ENCODE results near the gene CNOT8. TPM values are rescaled to one million over a fixed set of nuclear protein-coding genes. Genes with fewer than 3 reads are reported as not detected.
"Not testable (repeated sequence)": the region's sequence is repeated elsewhere in the genome, so short reads cannot be mapped to it uniquely, and the experiment has no call there.

The CNOT8 gene
- total RNA-seq, 2 experiments from 2014 or later = 52.4 to 79.4 TPM

DNA sequence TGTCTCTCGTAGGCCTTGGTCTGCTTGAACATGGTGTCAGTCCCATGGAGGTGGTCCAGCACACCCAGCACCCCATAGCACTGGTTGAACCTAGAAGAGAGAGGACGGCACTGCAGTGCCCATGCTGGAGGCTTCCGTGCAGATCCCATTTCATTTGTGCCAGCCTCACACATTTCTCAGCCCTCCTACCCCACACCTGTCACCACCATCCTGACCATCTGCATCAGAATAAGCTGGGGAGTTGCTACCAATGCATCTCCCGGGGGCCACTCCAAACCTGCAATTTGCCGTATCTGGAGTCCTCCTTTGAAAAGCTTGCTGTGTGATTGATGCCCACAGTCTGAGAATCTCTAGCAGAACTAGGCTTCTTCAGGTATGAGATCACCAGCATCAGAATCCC lies 38.0 kb upstream of the CNOT8 start:
- POLR2A ChIA-PET = interaction anchor here (0.6 to 1.1 kb wide), 3 partner anchors 9 to 442 kb away, joined by 3 read pairs; no protein-coding TSS in a partner anchor

DNA sequence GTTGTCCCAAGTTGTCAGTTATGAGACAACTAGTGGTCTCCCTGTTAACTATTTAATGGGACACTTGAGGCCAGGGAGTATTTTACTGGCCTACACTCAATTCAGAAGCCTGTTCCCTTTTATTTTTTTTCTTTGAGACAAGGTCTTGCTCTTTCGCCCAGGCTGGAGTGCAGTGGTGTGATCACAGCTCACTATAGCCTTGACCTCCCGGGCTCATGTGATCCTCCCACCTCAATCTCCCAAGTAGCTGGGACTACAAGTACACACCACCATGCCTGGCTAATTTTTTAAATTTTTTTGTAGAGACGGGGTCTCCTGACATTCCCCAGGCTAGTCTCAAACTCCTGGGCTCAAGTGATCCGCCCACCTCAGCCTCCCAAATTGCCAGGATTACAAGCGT lies 35.5 kb upstream of the CNOT8 start:
- H3K9me2 ChIP-seq (ENCODE audit: insufficient read depth, low read length); H3K4me2 ChIP-seq (ENCODE audit: low read length); H3K79me2 ChIP-seq (ENCODE audit: insufficient read depth, low read depth, low read length); H3K4me3 ChIP-seq (ENCODE audit: low read depth, low read length, poor library complexity, severe bottlenecking); POLR2A ChIA-PET; H3K9me3 ChIP-seq (ENCODE audit: low read length); DNase-seq (ENCODE audit: low spot score); intact Hi-C loops (cut with micrococcal nuclease; ENCODE audit: unreplicated experiment); H3K4me1 ChIP-seq (ENCODE audit: insufficient read depth, low read length, poor library complexity, severe bottlenecking); H2AFZ ChIP-seq (ENCODE audit: low read length); H3K27ac ChIP-seq (ENCODE audit: low read depth, low read length, poor library complexity, severe bottlenecking); H4K20me1 ChIP-seq (ENCODE audit: insufficient read depth, low read length); BruUV-seq (replicated peaks): not testable (repeated sequence)
- H3K36me3 ChIP-seq (ENCODE audit: insufficient read depth, low read length) = peaks cover 68% of the 10 kb centered on the region
- CTCF ChIA-PET (ENCODE audit: unreplicated experiment) = interaction anchor here (0.5 kb wide), 1 partner anchor 1221 kb away, joined by 3 read pairs; no protein-coding TSS in a partner anchor

More for the DNA sequence above, 38.0 kb upstream of the CNOT8 start:
- Histone ChIP-seq H2AFZ (ENCODE audit: low read length) (no peak overlapping the region), H3K79me2 (ENCODE audit: insufficient read depth, low read depth, low read length) (no peaks in the 10 kb centered on the region), H4K20me1 (ENCODE audit: insufficient read depth, low read length) (no peaks in the 10 kb centered on the region), H3K4me3 (ENCODE audit: low read depth, low read length, poor library complexity, severe bottlenecking) (no peak overlapping the region), H3K9me3 (ENCODE audit: low read length) (no peaks in the 10 kb centered on the region), H3K4me2 (ENCODE audit: low read length) (no peak overlapping the region), H3K4me1 (ENCODE audit: insufficient read depth, low read length, poor library complexity, severe bottlenecking) (no peaks in the 10 kb centered on the region), H3K27ac (ENCODE audit: low read depth, low read length, poor library complexity, severe bottlenecking) (no peak overlapping the region), H3K36me3 (ENCODE audit: insufficient read depth, low read length) (peaks cover 84% of the 10 kb centered on the region), H3K9me2 (ENCODE audit: insufficient read depth, low read length) (no peaks in the 10 kb centered on the region)
- BruUV-seq (replicated peaks) = no TSS peak
- CTCF ChIA-PET (ENCODE audit: unreplicated experiment) = no interaction called here
- intact Hi-C loops (cut with micrococcal nuclease; ENCODE audit: unreplicated experiment) = no loop called here
- no peak for DNase-seq (ENCODE audit: low spot score)
- TF ChIP-seq, protein P1, sequence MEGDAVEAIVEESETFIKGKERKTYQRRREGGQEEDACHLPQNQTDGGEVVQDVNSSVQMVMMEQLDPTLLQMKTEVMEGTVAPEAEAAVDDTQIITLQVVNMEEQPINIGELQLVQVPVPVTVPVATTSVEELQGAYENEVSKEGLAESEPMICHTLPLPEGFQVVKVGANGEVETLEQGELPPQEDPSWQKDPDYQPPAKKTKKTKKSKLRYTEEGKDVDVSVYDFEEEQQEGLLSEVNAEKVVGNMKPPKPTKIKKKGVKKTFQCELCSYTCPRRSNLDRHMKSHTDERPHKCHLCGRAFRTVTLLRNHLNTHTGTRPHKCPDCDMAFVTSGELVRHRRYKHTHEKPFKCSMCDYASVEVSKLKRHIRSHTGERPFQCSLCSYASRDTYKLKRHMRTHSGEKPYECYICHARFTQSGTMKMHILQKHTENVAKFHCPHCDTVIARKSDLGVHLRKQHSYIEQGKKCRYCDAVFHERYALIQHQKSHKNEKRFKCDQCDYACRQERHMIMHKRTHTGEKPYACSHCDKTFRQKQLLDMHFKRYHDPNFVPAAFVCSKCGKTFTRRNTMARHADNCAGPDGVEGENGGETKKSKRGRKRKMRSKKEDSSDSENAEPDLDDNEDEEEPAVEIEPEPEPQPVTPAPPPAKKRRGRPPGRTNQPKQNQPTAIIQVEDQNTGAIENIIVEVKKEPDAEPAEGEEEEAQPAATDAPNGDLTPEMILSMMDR (conservative IDR thresholded peaks at IDR 0.05; ENCODE audit: low read length) = no peak
- TF ChIP-seq EZH2phosphoT487 (IDR thresholded peaks at IDR 0.05; ENCODE audit: borderline replicate concordance, low read depth, low read length) = no peak

DNA sequence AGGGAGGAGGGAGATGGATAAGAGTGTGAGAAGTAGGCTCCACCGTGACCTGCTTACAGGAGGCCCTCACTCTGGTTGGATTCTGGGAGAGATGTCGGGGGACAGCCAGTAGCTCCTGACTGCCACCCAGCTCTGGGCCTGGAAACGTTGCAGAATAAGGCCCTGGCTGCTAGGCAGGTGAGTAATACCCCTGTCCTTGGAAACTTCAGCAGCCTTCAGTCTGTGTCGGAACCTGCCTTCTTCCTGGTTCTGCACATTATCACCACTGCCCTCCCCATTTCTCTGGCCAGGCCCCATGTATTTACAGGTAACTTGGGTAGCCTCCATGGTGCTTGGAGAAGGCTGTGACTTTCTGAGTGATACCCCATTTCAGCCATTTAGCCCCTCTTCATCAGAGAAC lies 34.8 kb upstream of the CNOT8 start:
- Histone ChIP-seq H3K4me3 (ENCODE audit: low read depth, low read length, poor library complexity, severe bottlenecking) (no peak overlapping the region), H3K4me2 (ENCODE audit: low read length) (no peak overlapping the region), H3K36me3 (ENCODE audit: insufficient read depth, low read length) (peaks cover 68% of the 10 kb centered on the region), H4K20me1 (ENCODE audit: insufficient read depth, low read length) (no peaks in the 10 kb centered on the region), H3K27ac (ENCODE audit: low read depth, low read length, poor library complexity, severe bottlenecking) (no peak overlapping the region), H3K9me3 (ENCODE audit: low read length) (no peaks in the 10 kb centered on the region), H2AFZ (ENCODE audit: low read length) (no peak overlapping the region), H3K79me2 (ENCODE audit: insufficient read depth, low read depth, low read length) (no peaks in the 10 kb centered on the region), H3K4me1 (ENCODE audit: insufficient read depth, low read length, poor library complexity, severe bottlenecking) (no peaks in the 10 kb centered on the region), H3K9me2 (ENCODE audit: insufficient read depth, low read length) (no peaks in the 10 kb centered on the region)
- BruUV-seq (replicated peaks) = no TSS peak
- intact Hi-C loops (cut with micrococcal nuclease; ENCODE audit: unreplicated experiment) = no loop called here
- DNase-seq (ENCODE audit: low spot score) = no peak
- ChIA-PET CTCF (ENCODE audit: unreplicated experiment) (interaction anchor here (0.5 to 0.6 kb wide), 2 partner anchors 62 to 1222 kb away, joined by 3 read pairs; no protein-coding TSS in a partner anchor), POLR2A (no interaction called here)
- no peak for TF ChIP-seq EZH2phosphoT487 (IDR thresholded peaks at IDR 0.05; ENCODE audit: borderline replicate concordance, low read depth, low read length)
- TF ChIP-seq, protein P1 (conservative IDR thresholded peaks at IDR 0.05; ENCODE audit: low read length) = no peak

Measured in OCI-LY7 (cell line).